LNCaP clone FGC (cell line): ENCODE measurements around the gene FBH1.

ENCODE experiments used
- DNase-seq: peaks from one replicate; pipeline ENCODE4 v3.0.0-alpha.2; 2011; ENCODE audit warnings: low read depth
- H3K4me3 ChIP-seq: 2 replicates; pipeline ENCODE4 v1.5.1; 2011; ENCODE audit warnings: mild to moderate bottlenecking, low read depth, low read length, control low read depth
- TF ChIP-seq, protein P1 (sequence below): IDR thresholded peaks from 2 replicates; pipeline ENCODE4 v1.5.1; 2012; ENCODE audit warnings: mild to moderate bottlenecking; ENCODE audit not compliant: control insufficient read depth, insufficient read depth; ENCODE audit errors: extremely low read depth

Gene FBH1

DNA sequence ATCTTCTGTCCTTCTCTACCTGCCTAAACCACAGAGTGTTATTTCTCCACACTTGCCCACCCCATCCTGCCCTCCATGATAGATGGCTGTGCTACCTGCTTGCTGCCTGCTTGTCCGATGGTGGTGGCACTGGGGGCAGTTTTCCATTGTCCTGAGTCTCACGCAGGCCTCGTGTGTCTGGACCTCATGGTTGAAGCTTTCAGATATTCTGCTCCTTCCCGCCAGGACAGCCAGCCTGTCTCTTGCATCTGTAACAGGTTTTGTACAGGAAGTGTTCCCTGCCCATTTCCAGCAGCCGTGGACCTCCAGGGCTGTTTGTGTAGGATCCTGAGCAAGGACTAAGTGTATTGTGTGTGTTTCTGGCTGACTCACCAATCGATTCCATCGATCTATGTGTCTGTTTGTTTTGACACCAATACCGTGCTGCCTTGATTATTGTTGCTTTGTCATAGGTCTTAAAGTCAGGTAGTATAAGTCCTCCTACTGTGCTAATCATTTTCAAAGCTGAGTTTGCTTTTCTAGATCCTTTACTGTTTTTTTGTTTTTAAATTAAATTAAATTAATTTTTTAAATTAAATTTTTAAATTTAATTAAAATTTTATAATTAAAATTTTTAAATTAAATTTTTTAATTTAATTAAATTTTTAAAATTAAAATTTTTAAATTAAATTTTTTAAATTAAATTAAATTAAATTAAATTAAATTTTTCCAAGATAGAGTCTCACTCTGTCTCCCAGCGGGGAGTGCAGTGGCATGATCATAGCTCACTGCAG, 78.8 kb downstream of the FBH1 start:
- no peak overlapping the region for H3K4me3 ChIP-seq
- no peak for DNase-seq
- TF ChIP-seq, protein P1, sequence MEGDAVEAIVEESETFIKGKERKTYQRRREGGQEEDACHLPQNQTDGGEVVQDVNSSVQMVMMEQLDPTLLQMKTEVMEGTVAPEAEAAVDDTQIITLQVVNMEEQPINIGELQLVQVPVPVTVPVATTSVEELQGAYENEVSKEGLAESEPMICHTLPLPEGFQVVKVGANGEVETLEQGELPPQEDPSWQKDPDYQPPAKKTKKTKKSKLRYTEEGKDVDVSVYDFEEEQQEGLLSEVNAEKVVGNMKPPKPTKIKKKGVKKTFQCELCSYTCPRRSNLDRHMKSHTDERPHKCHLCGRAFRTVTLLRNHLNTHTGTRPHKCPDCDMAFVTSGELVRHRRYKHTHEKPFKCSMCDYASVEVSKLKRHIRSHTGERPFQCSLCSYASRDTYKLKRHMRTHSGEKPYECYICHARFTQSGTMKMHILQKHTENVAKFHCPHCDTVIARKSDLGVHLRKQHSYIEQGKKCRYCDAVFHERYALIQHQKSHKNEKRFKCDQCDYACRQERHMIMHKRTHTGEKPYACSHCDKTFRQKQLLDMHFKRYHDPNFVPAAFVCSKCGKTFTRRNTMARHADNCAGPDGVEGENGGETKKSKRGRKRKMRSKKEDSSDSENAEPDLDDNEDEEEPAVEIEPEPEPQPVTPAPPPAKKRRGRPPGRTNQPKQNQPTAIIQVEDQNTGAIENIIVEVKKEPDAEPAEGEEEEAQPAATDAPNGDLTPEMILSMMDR, result no peak

DNA sequence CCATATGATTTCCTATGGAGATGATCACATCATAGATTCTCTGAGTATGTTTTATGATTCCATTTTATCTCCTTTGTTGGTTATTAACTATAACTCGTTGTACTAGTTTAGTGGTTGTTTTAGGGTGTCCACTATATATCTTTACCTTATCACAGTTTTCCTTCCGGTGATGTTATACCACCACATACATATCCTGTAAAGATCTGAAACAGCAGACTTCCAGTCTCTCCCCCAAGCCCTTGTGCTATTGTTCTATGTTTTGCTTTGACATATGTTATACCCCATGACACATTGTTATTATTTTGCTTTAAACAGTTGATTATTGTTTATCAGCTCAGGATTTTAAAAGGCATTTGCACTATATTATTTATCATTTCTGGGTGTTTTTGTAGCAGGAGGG, 80.0 kb downstream of the FBH1 start:
- DNase-seq, result no peak
- no peak overlapping the region for H3K4me3 ChIP-seq
- TF ChIP-seq, protein P1, result no peak

DNA sequence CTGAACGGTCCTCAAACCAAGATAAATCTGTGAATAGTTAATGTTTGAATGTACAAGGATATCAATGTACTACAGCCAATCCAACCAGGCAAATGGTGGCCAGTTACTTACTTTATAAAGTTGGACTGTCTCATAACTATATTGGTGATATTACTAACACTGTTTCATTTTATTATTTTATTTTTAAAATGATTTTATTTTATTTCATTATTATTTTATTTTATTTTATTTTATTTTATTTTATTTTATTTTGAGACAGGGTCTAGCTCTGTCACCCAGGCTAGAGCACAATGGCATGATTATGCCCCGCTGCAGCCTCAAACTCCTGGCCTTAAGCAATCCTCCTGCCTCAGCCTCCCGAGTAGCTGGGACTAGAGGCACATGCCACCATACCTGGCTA, 80.5 kb downstream of the FBH1 start:
- DNase-seq, result no peak
- TF ChIP-seq, protein P1, result no peak
- no peak overlapping the region for H3K4me3 ChIP-seq

DNA sequence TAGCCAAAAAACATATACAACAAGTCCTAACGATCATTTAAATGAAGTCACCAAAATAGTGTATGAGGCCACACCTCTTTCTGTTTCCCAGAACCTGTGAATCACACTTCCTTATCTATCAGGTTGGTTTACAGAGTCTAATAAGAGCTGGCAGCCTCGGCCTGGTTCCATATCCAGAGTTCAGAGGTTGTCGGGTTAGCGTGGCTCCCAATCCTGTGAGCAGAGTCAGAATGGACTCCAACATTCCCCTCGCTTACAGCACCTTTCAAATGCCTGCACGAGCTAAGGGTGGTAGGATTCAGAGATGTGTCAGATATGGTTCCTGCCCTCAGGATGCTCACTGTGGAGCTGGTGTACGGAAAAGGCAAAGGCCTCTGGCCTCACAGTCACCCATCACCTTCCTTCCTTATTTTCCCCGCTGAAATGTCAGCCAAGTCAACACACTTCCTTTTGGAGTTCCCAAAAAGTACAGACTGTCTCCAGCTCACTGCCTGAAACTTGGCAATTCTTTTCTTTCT, 81.3 kb downstream of the FBH1 start:
- no peak for DNase-seq
- TF ChIP-seq, protein P1, result no peak
- no peak overlapping the region for H3K4me3 ChIP-seq

DNA sequence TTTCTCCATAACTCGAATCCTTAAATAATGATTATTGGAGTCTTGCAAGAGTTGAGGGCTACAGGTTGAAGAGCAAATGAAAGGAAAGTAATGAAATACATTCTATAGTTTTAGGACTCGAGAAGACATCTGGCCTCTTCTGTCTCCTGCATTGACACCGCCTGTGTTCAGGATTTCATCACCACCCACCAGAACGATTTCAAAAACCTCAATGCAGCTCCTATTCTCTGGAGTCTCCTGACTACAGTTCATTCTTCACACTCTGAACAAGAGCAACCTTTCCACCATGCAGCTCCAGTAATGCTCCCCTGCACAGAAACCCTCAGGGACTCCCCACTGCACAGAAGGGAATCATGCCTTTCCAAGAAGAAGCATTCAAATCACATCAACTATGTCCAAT, 81.8 kb downstream of the FBH1 start:
- TF ChIP-seq, protein P1, result no peak
- no peak overlapping the region for H3K4me3 ChIP-seq
- DNase-seq, result no peak

DNA sequence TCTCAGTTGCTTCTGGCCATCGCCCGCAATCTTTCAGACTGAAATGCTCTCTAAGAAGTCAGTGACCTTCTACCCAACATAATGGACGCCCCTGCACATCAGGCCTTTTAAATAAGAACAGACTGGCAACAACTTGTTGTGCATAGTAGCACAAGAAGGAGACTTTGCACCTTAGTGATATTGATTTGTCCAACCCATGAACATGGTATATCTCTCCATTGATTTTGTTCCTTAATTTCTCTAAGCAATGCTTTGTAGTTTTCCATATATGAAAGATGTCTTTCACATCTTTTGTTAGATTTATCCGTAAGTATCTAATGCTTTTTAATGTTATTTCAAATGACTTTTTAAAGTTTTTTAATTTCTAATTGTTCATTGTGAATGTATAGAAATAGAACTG, 83.0 kb downstream of the FBH1 start:
- H3K4me3 ChIP-seq, result no peak overlapping the region
- TF ChIP-seq, protein P1, result no peak
- no peak for DNase-seq
